Stimulated activated CD4-positive, alpha-beta T cell treated with anti-CD3 and anti-CD28 coated beads, TNF-alpha, amount 100 ng/mL, for 4 hours (primary cell): ENCODE results near the gene AFP.

ENCODE experiments used
- DNase-seq, 3 experiments: peaks; one replicate each; pipeline ENCODE4 v3.0.0-alpha.2; 2020; ENCODE audit warnings: low read depth in 3 of 3

Gene AFP

DNA sequence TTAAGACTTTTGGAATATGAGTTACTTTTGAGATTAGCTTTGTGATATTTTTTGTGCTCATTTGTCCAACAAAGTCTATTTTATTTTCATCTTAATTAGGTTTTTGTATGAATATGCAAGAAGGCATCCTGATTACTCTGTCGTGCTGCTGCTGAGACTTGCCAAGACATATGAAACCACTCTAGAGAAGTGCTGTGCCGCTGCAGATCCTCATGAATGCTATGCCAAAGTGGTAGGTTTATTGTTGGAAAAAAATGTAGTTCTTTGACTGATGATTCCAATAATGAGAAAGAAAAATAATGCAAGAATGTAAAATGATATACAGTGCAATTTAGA lies 21.1 kb upstream of the AFP start:
- DNase-seq, result no peak

DNA sequence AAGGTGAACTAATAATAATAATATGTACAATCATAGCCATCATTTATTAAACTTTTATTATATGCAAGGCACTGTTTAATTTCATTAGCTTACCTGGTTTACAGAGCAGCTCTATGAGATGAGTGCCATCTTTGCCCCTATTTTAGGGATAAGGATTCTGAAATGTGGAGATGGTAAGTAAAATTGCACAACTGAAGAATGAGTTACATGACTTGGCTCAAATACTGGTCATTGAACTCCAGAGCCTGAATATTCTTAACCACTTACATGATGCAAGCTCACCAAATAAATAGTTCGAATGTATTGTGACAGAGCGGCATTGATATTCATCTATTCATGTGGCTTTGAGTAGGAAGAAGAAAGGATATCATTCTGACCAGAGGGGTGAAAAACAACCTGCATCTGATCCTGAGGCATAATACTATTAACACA lies 20.2 kb upstream of the AFP start:
- no peak for DNase-seq

DNA sequence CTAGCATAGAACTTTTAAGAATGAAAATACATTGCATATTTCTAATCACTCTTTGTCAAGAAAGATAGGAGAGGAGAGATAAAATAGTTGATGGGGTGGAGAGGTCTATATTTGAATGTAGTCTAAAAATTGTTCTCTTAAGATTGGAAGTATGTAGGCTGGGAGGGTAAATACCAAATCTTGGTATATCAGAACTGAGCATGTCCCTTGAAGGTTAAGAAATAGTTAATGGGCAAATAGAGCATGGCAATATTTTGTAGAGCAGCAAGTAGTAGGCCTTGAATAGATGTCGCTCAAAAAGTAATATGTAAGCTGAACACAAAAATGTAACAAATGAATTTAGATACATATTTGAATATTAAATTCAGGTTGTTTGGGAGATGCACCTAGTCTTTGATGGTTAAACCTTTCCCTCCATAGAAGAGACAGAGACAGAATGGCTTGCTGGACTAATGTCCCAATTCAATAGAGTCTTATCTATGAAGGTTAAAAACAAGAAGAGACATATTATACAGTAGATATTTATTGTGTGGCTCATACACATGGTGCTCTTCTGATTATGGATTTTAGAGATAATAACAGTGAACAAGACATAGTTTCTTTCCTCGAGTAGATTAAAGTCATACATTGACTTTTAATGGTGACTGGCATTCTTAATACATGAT lies 19.5 kb upstream of the AFP start:
- DNase-seq, result no peak

DNA sequence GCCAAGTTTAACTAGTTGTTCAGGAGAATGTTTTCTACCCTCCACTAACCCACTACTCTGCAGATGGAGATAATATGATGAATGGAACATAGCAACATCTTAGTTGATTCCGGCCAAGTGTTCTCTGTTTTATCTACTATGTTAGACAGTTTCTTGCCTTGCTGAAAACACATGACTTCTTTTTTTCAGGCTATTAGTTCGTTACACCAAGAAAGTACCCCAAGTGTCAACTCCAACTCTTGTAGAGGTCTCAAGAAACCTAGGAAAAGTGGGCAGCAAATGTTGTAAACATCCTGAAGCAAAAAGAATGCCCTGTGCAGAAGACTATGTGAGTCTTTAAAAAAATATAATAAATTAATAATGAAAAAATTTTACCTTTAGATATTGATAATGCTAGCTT lies 18.7 kb upstream of the AFP start:
- no peak for DNase-seq

DNA sequence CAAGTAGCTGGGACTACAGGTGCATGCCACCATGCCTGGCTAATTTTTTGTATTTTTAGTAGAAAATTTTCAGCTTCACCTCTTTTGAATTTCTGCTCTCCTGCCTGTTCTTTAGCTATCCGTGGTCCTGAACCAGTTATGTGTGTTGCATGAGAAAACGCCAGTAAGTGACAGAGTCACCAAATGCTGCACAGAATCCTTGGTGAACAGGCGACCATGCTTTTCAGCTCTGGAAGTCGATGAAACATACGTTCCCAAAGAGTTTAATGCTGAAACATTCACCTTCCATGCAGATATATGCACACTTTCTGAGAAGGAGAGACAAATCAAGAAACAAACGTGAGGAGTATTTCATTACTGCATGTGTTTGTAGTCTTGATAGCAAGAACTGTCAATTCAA lies 18.0 kb upstream of the AFP start:
- DNase-seq, result no peak

DNA sequence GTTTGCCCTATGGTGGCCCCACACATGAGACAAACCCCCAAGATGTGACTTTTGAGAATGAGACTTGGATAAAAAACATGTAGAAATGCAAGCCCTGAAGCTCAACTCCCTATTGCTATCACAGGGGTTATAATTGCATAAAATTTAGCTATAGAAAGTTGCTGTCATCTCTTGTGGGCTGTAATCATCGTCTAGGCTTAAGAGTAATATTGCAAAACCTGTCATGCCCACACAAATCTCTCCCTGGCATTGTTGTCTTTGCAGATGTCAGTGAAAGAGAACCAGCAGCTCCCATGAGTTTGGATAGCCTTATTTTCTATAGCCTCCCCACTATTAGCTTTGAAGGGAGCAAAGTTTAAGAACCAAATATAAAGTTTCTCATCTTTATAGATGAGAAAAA lies 17.3 kb upstream of the AFP start:
- no peak for DNase-seq

DNA sequence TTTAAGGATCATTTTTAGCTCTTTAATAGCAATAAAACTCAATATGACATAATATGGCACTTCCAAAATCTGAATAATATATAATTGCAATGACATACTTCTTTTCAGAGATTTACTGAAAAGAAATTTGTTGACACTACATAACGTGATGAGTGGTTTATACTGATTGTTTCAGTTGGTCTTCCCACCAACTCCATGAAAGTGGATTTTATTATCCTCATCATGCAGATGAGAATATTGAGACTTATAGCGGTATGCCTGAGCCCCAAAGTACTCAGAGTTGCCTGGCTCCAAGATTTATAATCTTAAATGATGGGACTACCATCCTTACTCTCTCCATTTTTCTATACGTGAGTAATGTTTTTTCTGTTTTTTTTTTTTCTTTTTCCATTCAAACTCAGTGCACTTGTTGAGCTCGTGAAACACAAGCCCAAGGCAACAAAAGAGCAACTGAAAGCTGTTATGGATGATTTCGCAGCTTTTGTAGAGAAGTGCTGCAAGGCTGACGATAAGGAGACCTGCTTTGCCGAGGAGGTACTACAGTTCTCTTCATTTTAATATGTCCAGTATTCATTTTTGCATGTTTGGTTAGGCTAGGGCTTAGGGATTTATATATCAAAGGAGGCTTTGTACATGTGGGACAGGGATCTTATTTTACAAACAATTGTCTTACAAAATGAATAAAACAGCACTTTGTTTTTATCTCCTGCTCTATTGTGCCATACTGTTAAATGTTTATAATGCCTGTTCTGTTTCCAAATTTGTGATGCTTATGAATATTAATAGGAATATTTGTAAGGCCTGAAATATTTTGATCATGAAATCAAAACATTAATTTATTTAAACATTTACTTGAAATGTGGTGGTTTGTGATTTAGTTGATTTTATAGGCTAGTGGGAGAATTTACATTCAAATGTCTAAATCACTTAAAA lies 16.6 kb upstream of the AFP start:
- DNase-seq, result no peak

DNA sequence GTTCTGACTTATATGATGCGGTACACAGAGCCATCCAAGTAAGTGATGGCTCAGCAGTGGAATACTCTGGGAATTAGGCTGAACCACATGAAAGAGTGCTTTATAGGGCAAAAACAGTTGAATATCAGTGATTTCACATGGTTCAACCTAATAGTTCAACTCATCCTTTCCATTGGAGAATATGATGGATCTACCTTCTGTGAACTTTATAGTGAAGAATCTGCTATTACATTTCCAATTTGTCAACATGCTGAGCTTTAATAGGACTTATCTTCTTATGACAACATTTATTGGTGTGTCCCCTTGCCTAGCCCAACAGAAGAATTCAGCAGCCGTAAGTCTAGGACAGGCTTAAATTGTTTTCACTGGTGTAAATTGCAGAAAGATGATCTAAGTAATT lies 15.4 kb upstream of the AFP start:
- DNase-seq, result no peak

DNA sequence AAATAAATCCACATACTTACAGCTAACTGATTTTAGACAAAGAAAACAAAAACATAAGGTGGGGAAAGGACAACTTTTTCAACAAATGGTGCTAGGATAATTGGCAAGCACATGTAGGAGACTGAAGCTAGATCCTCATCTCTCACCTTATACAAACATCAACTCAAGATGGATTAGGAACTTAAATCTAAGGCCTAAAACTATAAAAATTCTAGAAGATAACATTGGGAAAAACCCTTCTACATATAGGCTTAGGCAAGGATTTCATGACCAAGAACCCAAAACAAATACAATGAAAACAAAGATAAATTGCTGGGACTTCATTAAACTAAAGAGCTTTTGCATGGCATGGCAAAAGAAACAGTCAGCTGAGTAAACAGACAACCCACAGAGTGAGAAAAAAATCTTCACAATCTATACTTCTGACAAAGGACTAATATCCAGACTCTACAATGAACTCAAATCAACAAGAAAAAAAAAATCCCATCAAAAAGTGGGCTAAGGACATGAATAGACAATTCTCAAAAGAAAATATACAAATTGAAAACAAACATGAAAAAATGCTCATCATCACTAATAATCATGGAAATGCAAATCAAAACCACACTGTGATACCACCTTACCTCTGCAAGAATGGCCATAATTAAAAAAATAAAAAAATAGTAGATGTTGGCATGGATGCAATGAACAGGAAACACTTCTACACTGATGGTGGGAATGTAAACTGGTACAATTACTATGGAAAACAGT lies 14.1 kb upstream of the AFP start:
- DNase-seq, result no peak

DNA sequence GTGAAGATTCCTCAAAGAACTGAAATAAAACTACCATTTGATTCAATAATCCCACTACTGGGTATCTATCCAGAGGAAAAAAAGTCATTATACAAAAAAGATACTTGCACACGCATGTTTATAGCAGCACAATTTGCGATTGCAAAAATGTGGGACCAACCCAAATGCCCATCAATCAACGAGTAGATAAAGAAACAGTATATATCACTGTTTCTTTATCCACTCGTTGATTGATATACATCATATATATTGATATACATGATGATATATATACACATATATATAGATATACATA lies 13.6 kb upstream of the AFP start:
- no peak for DNase-seq

DNA sequence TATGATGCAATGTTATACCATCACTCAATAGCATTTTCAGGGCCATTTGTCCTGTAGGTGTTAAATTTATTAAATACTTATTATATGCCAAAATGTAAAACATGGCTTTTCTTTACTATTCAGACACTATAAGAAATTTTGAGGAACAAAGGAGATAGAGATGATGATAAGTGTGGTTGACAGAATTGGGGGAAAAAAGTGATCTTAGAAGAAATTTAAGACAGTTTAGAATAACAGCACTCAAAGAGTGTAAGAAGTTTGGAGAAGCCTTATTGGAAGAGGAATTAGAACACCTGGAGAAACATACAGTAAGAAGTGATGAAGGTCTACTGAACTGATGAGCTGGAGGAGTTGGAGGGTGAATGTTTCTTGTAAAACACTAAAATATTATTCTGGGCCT lies 12.8 kb upstream of the AFP start:
- no peak for DNase-seq

DNA sequence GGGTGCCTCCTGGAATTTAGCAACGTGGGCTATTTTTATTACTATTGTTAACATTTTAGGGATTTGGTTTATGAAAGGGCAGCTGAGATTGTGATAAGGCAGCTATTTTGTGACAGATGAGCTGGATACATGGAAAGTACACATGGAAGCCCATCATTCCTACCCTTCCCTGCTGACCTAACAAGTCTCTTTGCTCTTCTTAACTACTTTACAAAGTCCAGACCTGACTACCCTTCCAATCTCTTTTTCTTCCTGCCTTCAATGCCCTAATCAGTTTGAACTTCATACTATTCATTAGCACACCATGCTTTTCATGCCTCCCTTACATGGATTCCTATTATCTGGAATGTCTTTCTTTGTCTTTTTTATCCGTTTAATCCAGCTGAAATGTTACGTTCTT lies 9.4 kb upstream of the AFP start:
- DNase-seq, result no peak

DNA sequence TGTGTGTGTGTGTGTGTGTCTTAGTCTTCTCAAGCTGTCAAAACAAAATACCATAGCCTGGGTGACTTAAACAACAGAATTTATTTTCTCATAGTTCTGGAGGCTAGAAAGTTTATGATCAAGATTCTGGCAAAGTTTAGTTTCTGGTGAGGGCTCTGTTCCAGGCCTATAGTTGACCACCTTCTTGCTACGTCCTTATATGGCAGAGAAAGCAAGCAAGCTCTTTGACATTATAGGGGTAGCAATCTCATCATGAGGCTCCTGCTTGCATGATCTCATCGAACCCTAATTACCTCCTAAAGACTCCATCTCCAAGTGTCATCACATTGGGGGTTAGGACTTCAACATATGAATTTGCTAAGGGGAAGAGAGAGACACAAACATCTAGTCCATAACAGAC lies 6.9 kb upstream of the AFP start:
- no peak for DNase-seq

DNA sequence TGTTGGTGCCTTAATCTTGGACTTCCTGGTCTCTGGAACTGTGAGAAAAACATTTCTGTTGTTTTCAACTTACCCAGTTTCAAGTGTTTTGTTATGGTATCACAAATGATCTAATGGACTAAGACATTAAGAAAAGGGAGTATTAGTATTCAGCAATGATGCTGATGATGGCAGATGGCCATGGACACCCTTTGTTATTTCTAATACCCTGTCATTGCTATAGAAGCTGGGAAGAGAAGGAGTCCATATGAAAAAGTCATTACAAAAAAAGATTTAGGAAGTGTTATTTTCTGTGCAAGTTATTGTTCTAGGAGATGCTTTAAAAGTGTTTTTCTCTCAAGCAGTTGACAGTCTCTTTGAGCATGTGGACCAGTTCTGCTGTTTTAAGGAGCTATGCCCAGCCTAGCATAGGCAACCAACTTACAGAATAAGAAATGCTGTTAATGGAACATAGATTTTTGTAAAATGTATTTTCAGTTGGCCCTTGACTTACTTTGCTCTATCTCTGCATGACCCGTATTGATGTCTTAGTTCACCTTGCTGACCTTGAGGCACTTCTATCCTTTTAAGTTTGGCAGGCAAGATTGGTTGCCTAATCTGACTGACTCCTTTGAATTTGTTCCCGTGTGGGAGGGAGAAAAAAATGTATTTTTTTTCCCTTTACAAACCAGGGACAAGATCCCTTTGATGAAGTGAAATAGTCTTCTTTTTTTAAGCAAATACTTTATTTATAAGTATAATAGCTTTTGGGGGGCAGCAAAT lies 6.0 kb upstream of the AFP start:
- no peak for DNase-seq

DNA sequence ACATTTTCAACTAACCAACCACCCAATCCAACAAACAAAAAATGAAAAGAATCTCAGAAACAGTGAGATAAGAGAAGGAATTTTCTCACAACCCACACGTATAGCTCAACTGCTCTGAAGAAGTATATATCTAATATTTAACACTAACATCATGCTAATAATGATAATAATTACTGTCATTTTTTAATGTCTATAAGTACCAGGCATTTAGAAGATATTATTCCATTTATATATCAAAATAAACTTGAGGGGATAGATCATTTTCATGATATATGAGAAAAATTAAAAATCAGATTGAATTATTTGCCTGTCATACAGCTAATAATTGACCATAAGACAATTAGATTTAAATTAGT lies 4.2 kb upstream of the AFP start:
- no peak for DNase-seq

DNA sequence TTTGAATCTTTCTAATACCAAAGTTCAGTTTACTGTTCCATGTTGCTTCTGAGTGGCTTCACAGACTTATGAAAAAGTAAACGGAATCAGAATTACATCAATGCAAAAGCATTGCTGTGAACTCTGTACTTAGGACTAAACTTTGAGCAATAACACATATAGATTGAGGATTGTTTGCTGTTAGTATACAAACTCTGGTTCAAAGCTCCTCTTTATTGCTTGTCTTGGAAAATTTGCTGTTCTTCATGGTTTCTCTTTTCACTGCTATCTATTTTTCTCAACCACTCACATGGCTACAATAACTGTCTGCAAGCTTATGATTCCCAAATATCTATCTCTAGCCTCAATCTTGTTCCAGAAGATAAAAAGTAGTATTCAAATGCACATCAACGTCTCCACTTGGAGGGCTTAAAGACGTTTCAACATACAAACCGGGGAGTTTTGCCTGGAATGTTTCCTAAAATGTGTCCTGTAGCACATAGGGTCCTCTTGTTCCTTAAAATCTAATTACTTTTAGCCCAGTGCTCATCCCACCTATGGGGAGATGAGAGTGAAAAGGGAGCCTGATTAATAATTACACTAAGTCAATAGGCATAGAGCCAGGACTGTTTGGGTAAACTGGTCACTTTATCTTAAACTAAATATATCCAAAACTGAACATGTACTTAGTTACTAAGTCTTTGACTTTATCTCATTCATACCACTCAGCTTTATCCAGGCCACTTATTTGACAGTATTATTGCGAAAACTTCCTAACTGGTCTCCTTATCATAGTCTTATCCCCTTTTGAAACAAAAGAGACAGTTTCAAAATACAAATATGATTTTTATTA lies 3.6 kb upstream of the AFP start:
- DNase-seq, result no peak

DNA sequence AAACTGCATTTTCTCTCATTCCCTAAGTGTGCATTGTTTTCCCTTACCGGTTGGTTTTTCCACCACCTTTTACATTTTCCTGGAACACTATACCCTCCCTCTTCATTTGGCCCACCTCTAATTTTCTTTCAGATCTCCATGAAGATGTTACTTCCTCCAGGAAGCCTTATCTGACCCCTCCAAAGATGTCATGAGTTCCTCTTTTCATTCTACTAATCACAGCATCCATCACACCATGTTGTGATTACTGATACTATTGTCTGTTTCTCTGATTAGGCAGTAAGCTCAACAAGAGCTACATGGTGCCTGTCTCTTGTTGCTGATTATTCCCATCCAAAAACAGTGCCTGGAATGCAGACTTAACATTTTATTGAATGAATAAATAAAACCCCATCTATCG lies 2.9 kb upstream of the AFP start:
- no peak for DNase-seq

DNA sequence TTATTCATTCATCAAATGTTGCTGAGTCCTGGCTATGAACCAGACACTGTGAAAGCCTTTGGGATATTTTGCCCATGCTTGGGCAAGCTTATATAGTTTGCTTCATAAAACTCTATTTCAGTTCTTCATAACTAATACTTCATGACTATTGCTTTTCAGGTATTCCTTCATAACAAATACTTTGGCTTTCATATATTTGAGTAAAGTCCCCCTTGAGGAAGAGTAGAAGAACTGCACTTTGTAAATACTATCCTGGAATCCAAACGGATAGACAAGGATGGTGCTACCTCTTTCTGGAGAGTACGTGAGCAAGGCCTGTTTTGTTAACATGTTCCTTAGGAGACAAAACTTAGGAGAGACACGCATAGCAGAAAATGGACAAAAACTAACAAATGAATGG lies 1.7 kb upstream of the AFP start:
- DNase-seq, result no peak

DNA sequence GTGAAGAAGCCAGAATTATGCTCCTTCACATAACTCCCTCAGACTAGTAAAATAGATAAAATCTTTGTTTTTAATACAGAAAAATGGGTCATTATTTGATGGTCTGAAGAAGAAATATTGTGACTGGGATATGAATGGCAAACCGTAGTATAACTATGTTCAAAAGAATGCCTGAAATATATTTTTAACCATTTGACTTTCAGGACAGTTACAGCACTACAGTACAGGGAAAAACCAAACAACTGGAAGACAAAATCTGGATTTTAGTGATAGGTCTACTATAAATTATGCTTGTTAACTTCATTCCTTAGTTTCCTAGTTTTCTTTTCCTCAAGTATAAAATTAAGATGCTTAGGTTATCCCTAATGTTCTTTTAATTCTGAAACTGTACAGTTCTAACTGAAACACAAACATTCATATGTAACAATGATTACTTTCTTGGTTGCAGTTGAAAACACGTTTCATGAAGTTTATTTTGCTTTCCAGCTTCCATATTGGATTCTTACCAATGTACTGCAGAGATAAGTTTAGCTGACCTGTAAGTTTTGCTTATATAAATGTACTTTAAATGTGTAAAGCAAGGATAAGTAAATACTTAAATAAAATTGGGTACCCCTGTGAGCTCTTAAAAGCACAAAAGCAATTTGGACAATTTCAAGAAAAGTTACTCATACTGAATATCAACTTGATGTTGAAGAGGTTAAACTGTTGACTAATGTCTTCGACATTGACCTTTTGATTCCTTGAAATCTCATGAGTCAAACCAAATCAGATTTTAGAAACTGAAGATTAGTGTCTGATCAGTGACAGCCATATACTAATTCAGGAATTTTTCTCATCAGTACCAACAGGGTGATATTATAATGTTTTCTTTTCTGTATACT lies 895 bp downstream of the AFP start:
- DNase-seq, result no peak

DNA sequence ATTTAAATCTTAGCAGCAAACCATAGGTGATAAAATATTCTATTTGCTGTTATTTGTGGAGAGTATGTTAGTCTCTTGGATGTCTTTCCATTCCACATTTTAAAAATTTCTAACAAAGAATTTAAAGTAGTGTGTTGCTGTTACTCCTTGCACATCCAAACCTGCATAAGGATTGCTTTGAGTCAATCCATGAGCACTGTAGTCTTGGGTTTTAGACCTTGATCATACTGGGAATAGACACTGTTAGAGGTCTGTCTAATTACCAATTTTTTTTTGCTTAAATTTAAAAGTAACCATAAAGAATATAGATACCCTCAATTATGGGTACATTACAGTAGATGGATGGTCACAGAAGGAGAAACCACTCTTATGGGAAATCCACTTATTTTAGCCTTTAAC lies 1.5 kb downstream of the AFP start:
- no peak for DNase-seq

DNA sequence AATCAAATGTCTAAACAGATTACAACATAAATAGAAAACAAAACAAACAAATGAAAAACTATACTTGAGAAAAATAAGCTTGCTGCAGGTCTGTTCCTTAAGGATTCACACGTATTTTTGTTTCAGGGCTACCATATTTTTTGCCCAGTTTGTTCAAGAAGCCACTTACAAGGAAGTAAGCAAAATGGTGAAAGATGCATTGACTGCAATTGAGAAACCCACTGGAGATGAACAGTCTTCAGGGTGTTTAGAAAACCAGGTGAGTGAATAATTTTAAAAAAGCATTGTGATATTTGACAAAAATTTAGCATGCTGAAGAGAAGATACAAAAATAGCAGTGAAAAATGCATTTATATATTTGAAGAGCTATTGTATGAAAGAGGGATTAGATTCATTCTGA lies 2.0 kb downstream of the AFP start:
- DNase-seq, result no peak
